Measurements from ENCODE around the gene EIF5.

DNA sequence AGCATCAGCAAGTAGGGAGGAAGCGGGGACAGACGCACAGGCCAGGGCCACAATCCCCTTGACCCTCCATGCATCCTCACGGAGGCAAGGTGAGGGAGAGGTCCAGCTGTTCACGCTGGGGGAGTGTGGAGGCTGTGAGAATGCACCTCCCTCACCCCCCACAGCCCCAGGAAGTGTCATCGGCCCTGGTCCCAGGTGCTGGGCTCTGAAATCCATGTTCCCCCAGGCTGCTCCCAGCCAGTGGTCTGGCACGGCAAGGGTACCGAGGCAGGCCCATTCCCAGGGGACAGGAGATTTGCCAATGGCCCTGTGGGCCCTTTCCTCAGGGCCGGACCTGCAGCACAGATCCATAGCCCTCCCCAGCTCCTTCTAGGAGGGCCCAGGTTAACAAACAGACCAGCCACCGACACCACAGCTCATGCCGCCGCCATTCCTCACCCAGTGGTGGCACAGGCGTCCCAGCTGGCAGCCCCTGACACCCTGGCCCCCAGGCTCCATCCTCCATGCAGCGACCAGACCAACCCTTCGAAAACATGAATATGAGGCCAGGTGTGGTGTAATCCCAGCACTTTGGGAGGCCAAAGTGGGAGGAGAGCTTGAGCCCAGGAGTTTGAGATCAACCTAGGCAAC is 21.9 kb upstream of the EIF5 start:
- TF ChIP-seq, protein P1, sequence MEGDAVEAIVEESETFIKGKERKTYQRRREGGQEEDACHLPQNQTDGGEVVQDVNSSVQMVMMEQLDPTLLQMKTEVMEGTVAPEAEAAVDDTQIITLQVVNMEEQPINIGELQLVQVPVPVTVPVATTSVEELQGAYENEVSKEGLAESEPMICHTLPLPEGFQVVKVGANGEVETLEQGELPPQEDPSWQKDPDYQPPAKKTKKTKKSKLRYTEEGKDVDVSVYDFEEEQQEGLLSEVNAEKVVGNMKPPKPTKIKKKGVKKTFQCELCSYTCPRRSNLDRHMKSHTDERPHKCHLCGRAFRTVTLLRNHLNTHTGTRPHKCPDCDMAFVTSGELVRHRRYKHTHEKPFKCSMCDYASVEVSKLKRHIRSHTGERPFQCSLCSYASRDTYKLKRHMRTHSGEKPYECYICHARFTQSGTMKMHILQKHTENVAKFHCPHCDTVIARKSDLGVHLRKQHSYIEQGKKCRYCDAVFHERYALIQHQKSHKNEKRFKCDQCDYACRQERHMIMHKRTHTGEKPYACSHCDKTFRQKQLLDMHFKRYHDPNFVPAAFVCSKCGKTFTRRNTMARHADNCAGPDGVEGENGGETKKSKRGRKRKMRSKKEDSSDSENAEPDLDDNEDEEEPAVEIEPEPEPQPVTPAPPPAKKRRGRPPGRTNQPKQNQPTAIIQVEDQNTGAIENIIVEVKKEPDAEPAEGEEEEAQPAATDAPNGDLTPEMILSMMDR (IDR thresholded peaks at IDR 0.05): no peak
- TF ChIP-seq POLR2A (IDR thresholded peaks at IDR 0.05): no peak

Data from right lobe of liver (tissue), 4 donors.